Measurements from ENCODE around the gene NR6A1.

DNA sequence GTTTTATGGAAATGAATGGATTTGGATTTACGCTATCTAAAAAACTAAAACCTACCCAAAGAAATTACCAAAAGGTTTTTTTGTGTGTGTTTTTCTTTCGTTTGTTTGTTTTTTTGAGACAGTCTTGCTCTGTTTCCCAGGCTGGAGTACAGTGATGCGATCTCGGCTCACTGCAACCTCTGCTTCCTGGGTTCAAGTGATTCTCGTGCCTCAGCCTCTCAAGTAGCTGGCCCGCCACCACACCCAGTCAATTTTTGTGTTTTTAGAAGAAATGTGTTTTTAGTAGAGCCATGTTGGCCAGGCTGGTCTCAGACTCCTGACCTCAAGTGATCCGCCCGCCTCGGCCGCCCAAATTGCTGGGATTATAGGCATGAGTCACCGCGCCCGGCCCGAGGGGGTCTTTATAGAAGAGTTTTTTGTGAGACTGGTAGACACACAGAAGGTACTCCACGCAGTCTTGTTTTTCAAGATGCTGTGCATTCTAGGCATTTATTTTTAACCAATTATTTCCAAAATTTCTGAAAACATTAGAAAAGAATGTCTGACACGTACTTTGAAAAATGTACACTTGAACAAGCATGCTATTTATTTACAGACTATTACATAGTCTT, 75.7 kb downstream of the NR6A1 start:
- TF ChIP-seq, protein P1, sequence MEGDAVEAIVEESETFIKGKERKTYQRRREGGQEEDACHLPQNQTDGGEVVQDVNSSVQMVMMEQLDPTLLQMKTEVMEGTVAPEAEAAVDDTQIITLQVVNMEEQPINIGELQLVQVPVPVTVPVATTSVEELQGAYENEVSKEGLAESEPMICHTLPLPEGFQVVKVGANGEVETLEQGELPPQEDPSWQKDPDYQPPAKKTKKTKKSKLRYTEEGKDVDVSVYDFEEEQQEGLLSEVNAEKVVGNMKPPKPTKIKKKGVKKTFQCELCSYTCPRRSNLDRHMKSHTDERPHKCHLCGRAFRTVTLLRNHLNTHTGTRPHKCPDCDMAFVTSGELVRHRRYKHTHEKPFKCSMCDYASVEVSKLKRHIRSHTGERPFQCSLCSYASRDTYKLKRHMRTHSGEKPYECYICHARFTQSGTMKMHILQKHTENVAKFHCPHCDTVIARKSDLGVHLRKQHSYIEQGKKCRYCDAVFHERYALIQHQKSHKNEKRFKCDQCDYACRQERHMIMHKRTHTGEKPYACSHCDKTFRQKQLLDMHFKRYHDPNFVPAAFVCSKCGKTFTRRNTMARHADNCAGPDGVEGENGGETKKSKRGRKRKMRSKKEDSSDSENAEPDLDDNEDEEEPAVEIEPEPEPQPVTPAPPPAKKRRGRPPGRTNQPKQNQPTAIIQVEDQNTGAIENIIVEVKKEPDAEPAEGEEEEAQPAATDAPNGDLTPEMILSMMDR (IDR thresholded peaks at IDR 0.05), result no peak
- TF ChIP-seq POLR2AphosphoS5 (IDR thresholded peaks at IDR 0.05) (no peak), POLR2A (IDR thresholded peaks at IDR 0.05; ENCODE audit: low read depth) (no peak), EP300 (IDR thresholded peaks at IDR 0.05) (no peak)

Data from esophagus muscularis mucosa (tissue), 4 donors.